Measurements from ENCODE around the gene TCEANC. TPM values are rescaled to one million over a fixed set of nuclear protein-coding genes. Genes with fewer than 3 reads are reported as not detected.

The TCEANC gene
- total RNA-seq, 1 experiment from 2014 or later = 3.1 TPM

- Mint-ChIP-seq H3K27ac (no peak overlapping the region; a peak in 1 of 7 replicates), H3K36me3 (ENCODE audit: insufficient read depth in 1 of 3, low read depth in 3 of 3) (no peaks in the 10 kb centered on the region; a peak in 1 of 7 replicates)
Measured at GRCh38 chrX:13646154-13646549, 6.8 kb upstream of the TCEANC start.

More at GRCh38 chrX:13646154-13646549, 6.8 kb upstream of the TCEANC start:
- Histone ChIP-seq H4K5ac (ENCODE audit: insufficient read length, low read depth, low read length) (no peak overlapping the region), H3K4me2 (ENCODE audit: insufficient read depth, insufficient read length, low read length) (no peak overlapping the region), H3K27me3 (ENCODE audit: insufficient read depth, low read length) (no peaks in the 10 kb centered on the region), H3K23me2 (ENCODE audit: insufficient read length, low read depth, low read length, poor library complexity, severe bottlenecking) (no peaks in the 10 kb centered on the region), H2AFZ (ENCODE audit: low read length) (no peak overlapping the region), H3K4ac (ENCODE audit: low read depth, low read length) (no peak overlapping the region), H3K4me1 (ENCODE audit: insufficient read depth, low read length) (no peaks in the 10 kb centered on the region; the same call in 1 of the 2 replicates), H2BK120ac (ENCODE audit: low read depth, low read length, poor library complexity, severe bottlenecking) (no peak overlapping the region), H3K14ac (ENCODE audit: insufficient read depth, low read length) (no peak overlapping the region), H2BK20ac (ENCODE audit: low read depth, low read length, poor library complexity, severe bottlenecking) (no peak overlapping the region), H3K79me2 (ENCODE audit: insufficient read depth, low read length) (no peaks in the 10 kb centered on the region), H3K9me3 (ENCODE audit: control insufficient read depth, low read depth, low read length) (no peaks in the 10 kb centered on the region), H3K56ac (ENCODE audit: insufficient read length, low read depth, low read length) (no peak overlapping the region), H3K9ac (ENCODE audit: extremely low read depth, insufficient read length, low read length) (no peak overlapping the region), H2BK12ac (ENCODE audit: insufficient read length, low read depth, low read length) (no peak overlapping the region), H2BK5ac (ENCODE audit: insufficient read length, low read length) (no peak overlapping the region), H4K8ac (replicated peaks; ENCODE audit: insufficient read length, low read depth, low read length) (no peak overlapping the region), H3K27ac (ENCODE audit: insufficient read length, low read depth, low read length) (no peak overlapping the region), H4K20me1 (ENCODE audit: control insufficient read depth, insufficient read depth, insufficient read length) (no peaks in the 10 kb centered on the region), H3K18ac (ENCODE audit: insufficient read length, low read depth, low read length) (no peak overlapping the region), H3T11ph (ENCODE audit: low read length) (no peak overlapping the region), H3K23ac (ENCODE audit: insufficient read length, low read depth, low read length) (no peak overlapping the region), H2BK15ac (ENCODE audit: low read depth, low read length) (no peak overlapping the region), H3K79me1 (ENCODE audit: insufficient read depth, low read depth, low read length, poor library complexity, severe bottlenecking) (no peaks in the 10 kb centered on the region), H2AK5ac (ENCODE audit: insufficient read length, low read length) (no peak overlapping the region), H4K91ac (ENCODE audit: insufficient read length, low read depth, low read length) (no peak overlapping the region)
- no CpG with 5 or more reads among the region's 3 CpGs for WGBS (ENCODE audit: extremely low coverage, insufficient read length, low lambda C conversion rate)
- Mint-ChIP-seq H3K4me3 (no peak overlapping the region), H3K4me1 (peaks cover 6 to 7% of the 10 kb centered on the region in 2 experiments; a peak in 3 of 4 replicates), H3K9me3 (peaks cover 32 to 35% of the 10 kb centered on the region in 2 experiments), H3K27me3 (ENCODE audit: low read depth) (no peaks in the 10 kb centered on the region)
- peak; percentile 65 for DNase-seq
- TF ChIP-seq CTCF (conservative IDR thresholded peaks at IDR 0.05) = peak; percentile 70

Data from H9 (cell line).